Breast epithelium (tissue), 4 donors: ENCODE results near the gene PIN1. TPM values are rescaled to one million over a fixed set of nuclear protein-coding genes. Genes with fewer than 3 reads are reported as not detected.
A peak's percentile ranks its signal among the peaks of the same experiment; 100 is the strongest.
"Not testable (repeated sequence)": the region's sequence is repeated elsewhere in the genome, so short reads cannot be mapped to it uniquely, and the experiment has no call there.

Source experiments
- DNase-seq, 2 donors: peaks; one replicate each; pipeline ENCODE4 v3.0.0-alpha.2; 2019; ENCODE audit warnings: low spot score in 2 of 2
- H3K27ac ChIP-seq, 2 donors: fragments of 200-600 bp; sonication (generic) in 1 of 2; one replicate each; pipeline ENCODE4 v1.5.1; 2016 to 2019; ENCODE audit warnings: mild to moderate bottlenecking in 1 of 2
- H3K27me3 ChIP-seq, 2 donors: fragments of 200-600 bp; sonication (generic) in 1 of 2; one replicate each; pipeline versions ENCODE4 v1.5.1 to v1.6.0; 2017 to 2019; ENCODE audit warnings: control low read depth in 1 of 2, mild to moderate bottlenecking in 1 of 2
- H3K36me3 ChIP-seq: fragments of 200-600 bp; one replicate; pipeline ENCODE4 v1.5.1; 2019
- H3K4me1 ChIP-seq, 2 donors: fragments of 200-600 bp; sonication (generic); one replicate each; pipeline ENCODE4 v1.5.1; 2016 to 2019; ENCODE audit warnings: control low read depth in 1 of 2
- H3K4me3 ChIP-seq, 3 donors: fragments of 200-600 bp; sonication (generic); 1 replicate in 2 of 3; 2 replicates in 1 of 3; pipeline ENCODE4 v1.5.1; 2016 to 2019; ENCODE audit warnings: mild to moderate bottlenecking in 3 of 3, moderate library complexity in 2 of 3
- H3K9me3 ChIP-seq, 2 donors: fragments of 200-600 bp; sonication (generic) in 1 of 2; one replicate each; pipeline ENCODE4 v1.5.1; 2016 to 2019; ENCODE audit warnings: control low read depth in 1 of 2
- POLR2A ChIP-seq: fragments of 450-650 bp; IDR thresholded peaks from one replicate; pipeline ENCODE4 v1.6.1; 2016; ENCODE audit warnings: antibody characterized with exemption, mild to moderate bottlenecking, moderate library complexity
- POLR2AphosphoS5 ChIP-seq, 3 donors: sonication (generic); formaldehyde crosslinking; IDR thresholded peaks; one replicate each; pipeline ENCODE4 v1.6.1; 2017; ENCODE audit warnings: antibody characterized with exemption in 3 of 3
- intact Hi-C: fragments of 100-400 bp; cut with DNase I; formaldehyde crosslinking; loops from one replicate; pipeline ENCODE4 v1.15.1; 2023; ENCODE audit warnings: low total_unique reads
- total RNA-seq, 3 donors: library from RNA; depleted of rRNA; stranded (reverse); fragments of >200 nt; gene quantifications; one replicate each; pipeline ENCODE4 v1.1.0, GENCODE V29; 2016
- TF ChIP-seq, protein P1 (sequence below), 3 donors: fragments of 450-650 bp; IDR thresholded peaks; one replicate each; pipeline ENCODE4 v1.5.1; 2016 to 2017; ENCODE audit warnings: antibody characterized with exemption in 3 of 3, mild to moderate bottlenecking in 3 of 3, moderate library complexity in 3 of 3

The PIN1 gene
- total RNA-seq, 3 donors from 2014 or later = 71.3 to 114 (median 73.4) TPM

DNA sequence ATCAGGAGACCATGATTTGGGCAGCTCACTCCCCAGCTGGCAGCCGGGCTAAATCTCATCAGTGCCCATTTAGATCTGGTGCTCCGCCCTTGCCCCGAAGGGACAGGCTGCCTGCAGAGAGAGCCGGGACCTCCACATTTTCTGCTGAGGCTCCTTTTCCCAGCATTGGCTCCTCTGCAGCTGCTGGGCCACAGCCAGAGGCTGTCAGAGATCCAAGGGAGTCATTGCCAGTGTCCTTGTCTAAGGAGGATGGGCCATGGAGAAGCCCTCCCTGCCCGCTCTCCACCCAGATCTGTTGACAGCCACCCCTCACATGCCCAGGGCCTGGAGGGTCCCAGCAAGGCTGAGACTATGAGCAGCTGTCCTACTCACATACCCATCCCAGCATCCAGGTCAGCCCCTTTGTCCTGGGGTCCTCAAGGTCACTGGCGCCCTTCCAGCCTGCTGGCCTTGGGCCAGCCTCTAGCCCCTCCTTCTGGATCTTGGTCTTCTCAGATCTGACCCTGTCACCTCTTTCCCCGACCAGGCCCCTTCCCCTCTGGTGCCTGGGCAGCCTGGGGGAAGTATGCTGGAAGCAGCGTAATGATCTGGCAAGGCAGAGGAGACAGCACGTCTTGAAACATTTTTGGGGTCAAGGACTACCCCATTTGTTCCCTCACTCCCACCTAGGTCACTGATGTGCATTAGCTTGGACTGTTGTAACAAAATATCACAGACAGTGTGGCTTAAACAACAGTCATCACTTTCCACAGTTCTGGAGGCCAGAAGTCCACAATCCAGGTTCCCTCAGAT is 7.9 kb downstream of the PIN1 start:
- intact Hi-C loops = no loop called here
- no peaks in the 10 kb centered on the region for H3K36me3 ChIP-seq
- H3K4me3 ChIP-seq = no peak overlapping the region

GRCh38 chr19:9843626-9844273 is 8.6 kb downstream of the PIN1 start:
- H3K9me3 ChIP-seq, H3K27ac ChIP-seq, H3K36me3 ChIP-seq, H3K4me1 ChIP-seq, H3K4me3 ChIP-seq, intact Hi-C loops, H3K27me3 ChIP-seq, DNase-seq: not testable (repeated sequence)

More for the DNA sequence above, 7.9 kb downstream of the PIN1 start:
- TF ChIP-seq, protein P1, sequence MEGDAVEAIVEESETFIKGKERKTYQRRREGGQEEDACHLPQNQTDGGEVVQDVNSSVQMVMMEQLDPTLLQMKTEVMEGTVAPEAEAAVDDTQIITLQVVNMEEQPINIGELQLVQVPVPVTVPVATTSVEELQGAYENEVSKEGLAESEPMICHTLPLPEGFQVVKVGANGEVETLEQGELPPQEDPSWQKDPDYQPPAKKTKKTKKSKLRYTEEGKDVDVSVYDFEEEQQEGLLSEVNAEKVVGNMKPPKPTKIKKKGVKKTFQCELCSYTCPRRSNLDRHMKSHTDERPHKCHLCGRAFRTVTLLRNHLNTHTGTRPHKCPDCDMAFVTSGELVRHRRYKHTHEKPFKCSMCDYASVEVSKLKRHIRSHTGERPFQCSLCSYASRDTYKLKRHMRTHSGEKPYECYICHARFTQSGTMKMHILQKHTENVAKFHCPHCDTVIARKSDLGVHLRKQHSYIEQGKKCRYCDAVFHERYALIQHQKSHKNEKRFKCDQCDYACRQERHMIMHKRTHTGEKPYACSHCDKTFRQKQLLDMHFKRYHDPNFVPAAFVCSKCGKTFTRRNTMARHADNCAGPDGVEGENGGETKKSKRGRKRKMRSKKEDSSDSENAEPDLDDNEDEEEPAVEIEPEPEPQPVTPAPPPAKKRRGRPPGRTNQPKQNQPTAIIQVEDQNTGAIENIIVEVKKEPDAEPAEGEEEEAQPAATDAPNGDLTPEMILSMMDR (IDR thresholded peaks at IDR 0.05) = no peak
- TF ChIP-seq POLR2A (no peak), POLR2AphosphoS5 (IDR thresholded peaks at IDR 0.05) (no peak)
- H3K27ac ChIP-seq = no peak overlapping the region
- no peaks in the 10 kb centered on the region for H3K27me3 ChIP-seq
- H3K9me3 ChIP-seq = peaks cover 0 to 4% of the 10 kb centered on the region in 2 donors
- no peak for DNase-seq
- H3K4me1 ChIP-seq = no peaks in the 10 kb centered on the region

DNA sequence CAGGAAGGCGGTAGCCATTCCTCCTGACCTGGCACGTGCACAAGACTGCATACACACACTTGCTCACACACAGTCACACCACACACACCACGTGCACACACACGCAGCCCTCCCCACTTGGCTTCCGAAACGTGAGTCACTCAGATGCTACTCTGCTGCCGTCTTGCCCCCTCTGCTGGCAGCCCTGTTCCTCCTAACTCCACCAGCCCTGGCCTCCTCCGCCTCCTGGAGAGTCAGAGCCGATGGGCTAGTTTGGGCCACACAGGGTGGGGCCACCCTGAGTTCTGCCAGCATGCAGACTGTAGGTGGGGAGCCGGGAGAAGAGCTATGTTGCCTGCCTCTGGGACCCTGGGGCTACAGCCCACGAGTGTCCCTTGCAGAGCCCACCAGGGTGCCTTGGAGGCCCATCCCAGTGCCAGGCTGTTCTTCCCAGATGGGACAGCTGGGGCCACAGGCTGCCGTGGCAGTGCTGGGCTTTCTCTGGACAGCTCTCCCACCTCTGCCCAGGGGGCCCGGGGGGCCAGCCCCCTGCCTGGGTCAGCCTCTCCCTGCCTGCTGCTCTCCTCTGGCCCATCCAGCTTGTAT is 12.1 kb downstream of the PIN1 start:
- no peak for DNase-seq
- TF ChIP-seq, protein P1 (IDR thresholded peaks at IDR 0.05) = peak in 1 of 3 donors; percentile 11
- no peak for TF ChIP-seq POLR2AphosphoS5 (IDR thresholded peaks at IDR 0.05)
- intact Hi-C loops = no loop called here

GRCh38 chr19:9848060-9848459 is 12.9 kb downstream of the PIN1 start:
- no peak overlapping the region for H3K27ac ChIP-seq
- H3K27me3 ChIP-seq = no peaks in the 10 kb centered on the region
- H3K4me1 ChIP-seq = no peaks in the 10 kb centered on the region
- intact Hi-C loops = no loop called here
- H3K9me3 ChIP-seq = peaks cover 0 to 4% of the 10 kb centered on the region in 2 donors
- H3K36me3 ChIP-seq = no peaks in the 10 kb centered on the region
- H3K4me3 ChIP-seq = no peak overlapping the region
- TF ChIP-seq POLR2AphosphoS5 (IDR thresholded peaks at IDR 0.05) = no peak
- TF ChIP-seq, protein P1 (IDR thresholded peaks at IDR 0.05) = no peak
- no peak for TF ChIP-seq POLR2A
- DNase-seq = no peak

More for the DNA sequence above, 12.1 kb downstream of the PIN1 start:
- Histone ChIP-seq H3K9me3 (peaks cover 0 to 4% of the 10 kb centered on the region in 2 donors), H3K27ac (peak overlapping the region in 1 of 2 donors; percentile 48), H3K27me3 (no peaks in the 10 kb centered on the region), H3K4me1 (no peaks in the 10 kb centered on the region), H3K4me3 (no peak overlapping the region), H3K36me3 (no peaks in the 10 kb centered on the region)

DNA sequence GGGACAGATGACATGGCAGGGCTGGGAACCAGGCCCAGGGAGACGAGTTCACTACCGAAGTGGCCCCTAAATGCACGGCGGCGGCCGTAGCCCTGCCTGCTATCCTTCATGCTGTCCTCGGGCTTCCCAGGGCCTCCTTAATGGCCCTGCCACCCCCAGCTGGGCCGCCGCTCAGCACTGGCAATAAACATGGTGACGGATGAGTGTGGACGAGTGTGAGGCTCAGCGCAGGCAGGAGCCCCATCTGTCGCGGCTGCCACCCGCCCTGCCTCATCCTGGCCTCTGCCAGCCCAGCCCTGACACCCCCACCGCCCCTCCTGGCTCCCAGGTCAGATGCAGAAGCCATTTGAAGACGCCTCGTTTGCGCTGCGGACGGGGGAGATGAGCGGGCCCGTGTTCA is 13.6 kb downstream of the PIN1 start:
- intact Hi-C loops = no loop called here
- H3K27me3 ChIP-seq = no peaks in the 10 kb centered on the region
- H3K4me3 ChIP-seq = no peak overlapping the region
- H3K9me3 ChIP-seq = peaks cover 0 to under 1% of the 10 kb centered on the region in 2 donors
- H3K27ac ChIP-seq = no peak overlapping the region
- DNase-seq = no peak
- H3K36me3 ChIP-seq = no peaks in the 10 kb centered on the region
- H3K4me1 ChIP-seq = no peaks in the 10 kb centered on the region
- TF ChIP-seq, protein P1 (IDR thresholded peaks at IDR 0.05) = no peak
- TF ChIP-seq POLR2AphosphoS5 (IDR thresholded peaks at IDR 0.05) (no peak), POLR2A (no peak)
